ENCODE results near the gene LRRC25.

The LRRC25 gene

DNA sequence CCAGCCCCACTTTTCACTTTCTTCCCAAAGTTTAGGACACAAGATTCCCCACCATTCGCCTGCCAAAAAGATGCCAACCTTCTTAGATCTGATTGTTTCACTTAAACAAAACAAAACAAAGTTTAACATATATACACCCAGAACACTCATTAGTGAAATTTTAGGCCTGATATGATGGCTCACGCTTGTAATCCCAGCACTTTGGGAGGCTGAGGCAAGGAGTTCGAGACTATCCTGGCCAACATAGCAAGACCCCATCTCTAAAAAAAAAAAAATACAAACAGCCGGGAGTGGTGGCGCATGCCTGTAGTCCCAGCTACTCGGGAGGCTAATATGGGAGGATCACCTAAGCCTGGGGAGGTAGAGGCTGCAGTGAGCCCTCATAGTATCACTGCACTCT, 52.1 kb downstream of the LRRC25 start:
- no peak for DNase-seq

DNA sequence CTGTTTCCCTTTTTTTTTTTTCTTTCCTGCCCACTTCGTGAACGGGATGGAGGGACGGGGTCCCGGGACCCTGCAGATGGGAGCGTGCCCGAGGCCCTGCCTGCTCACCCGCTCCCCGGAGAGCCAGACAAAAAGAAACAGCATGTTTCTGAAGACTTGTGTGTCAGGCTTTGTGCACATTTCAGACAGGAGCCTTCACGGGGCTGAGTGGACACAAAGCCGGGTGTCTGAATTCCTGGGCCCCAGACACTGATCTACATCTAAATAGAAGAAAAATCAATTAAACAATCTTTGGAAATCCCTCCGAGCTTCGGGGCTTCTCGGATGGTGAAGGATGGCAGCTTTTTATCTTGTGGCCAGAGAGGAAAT, 52.9 kb downstream of the LRRC25 start:
- no peak for DNase-seq

GRCh38 chr19:18342090-18342632, 55.3 kb downstream of the LRRC25 start:
- no peak for DNase-seq

Measured in T-helper 1 cell (primary cell).